NCI-H446 (cell line): ENCODE measurements around the gene BABAM2.

Experiments
- DNase-seq, 2 experiments: peaks; one replicate each; lab custom pipeline; 2025; lab: John Stamatoyannopoulos, UW

BABAM2 gene

DNA sequence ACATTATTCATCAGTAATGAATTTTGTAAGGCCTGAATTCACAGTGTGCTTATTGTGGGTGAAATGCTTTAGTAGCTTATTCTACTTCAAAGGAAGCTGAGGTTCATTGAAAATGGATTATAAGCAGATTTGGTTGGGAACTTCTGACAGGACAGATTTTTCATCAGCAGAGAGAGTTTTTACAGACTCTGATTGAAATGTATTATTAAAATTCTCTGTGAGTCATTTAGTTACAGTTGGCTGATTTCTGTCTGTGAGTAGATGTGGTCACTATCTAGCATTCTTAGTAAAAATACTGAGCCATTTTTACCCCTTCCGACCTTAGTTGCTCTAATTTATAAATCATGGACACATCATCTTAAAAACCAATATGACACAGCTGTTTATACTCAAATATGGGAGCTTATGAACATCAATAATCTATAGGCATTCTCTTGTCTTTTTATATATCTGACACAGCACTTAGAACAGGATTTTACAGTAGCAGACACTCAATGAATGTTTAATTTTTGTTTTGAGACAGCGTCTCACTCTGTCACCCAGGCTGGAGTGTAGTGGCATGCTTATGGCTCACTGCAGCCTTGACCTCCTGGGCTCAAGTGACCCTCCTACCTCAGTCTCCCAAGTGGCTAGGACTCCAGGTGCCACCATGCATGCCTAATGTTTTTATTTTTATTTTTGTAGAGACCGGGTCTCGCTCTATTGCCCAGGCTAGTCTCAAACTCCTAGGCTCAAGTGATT is 239.6 kb downstream of the BABAM2 start:
- no peak for DNase-seq

DNA sequence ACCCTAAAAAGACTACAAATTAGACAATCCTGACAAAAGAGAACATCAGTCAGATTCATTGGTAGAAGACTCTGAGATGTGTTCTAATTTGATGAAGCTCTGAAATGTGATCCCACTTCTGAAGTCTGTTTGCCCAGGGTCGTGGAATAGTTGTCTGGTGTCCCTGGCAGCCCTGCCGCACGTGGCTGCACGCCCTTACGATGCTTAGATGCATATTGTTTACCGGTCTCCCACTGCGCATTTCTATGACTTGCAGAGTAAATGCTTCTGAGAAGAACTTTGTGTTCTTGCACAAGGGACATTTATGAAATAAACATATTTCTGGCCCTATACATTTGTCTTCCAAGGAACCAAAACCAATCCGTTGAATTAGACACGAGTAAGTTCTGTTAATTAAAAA is 243.2 kb downstream of the BABAM2 start:
- no peak for DNase-seq

GRCh38 chr2:28134262-28134812 is 243.8 kb downstream of the BABAM2 start:
- DNase-seq, result peak in 1 of 2 experiments; percentile 37

DNA sequence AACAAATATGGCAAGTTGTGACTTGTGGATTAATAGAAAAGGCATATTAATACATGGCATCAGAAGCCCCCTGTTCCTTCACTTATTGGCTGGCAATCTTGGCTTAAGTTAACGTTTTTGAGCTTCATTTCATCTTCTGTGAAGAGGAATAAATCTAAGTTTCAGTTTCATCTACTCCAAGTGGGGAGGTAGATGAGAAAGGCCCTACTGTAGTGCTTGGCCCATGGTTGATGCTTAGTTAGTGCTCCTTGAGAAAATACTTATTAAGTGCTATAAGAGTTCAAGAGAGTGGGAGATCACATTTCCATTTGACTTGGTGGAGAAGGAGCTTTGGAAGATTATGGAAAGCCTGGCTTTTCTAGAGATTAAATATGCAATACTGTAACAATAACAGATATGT is 244.3 kb downstream of the BABAM2 start:
- peak in 1 of 2 experiments; percentile 21 for DNase-seq

- no peak for DNase-seq
Measured at GRCh38 chr2:28135324-28135723, 244.8 kb downstream of the BABAM2 start.

- DNase-seq, result no peak
Measured at GRCh38 chr2:28135799-28136198, 245.3 kb downstream of the BABAM2 start.

DNA sequence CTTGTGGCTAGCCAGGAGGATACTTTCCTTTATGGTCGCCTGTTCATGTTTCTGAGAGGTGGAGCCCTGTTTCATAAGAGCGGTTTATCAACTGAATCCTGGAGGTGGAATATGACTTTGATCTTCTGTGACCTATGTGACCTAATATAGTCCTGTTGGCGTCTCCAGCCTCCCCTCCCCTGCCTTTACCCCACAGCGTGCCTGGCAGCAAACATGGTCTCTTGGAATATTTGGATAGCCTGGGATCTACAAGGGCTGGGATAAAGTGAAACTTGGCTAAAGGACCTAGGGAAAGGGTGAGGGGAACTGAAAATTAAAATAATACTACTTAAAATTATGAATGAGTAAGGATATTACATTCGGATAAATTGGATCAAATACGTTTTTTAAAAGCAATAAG is 246.0 kb downstream of the BABAM2 start:
- DNase-seq, result no peak

- DNase-seq, result peak; percentile 45 to 81
Measured at GRCh38 chr2:28137221-28137620, 246.7 kb downstream of the BABAM2 start.

DNA sequence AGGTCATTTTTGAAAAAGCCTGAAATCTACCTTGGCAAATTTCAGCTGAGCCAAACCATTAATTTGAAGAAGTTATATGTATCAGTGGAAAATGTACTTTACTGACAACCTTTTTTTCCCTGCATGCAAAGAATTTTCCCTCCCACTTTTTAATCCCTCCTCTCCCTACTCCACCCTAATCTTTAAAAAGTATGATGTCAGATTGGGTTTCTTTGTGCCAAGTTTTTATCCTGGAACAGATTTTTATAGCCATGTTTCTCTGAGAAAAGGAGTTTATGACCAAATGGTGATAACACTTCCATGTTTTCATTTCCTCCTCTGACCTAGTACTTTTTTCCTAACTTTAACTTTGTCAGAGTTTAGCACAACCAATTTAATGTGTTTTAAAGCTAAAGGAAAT is 251.9 kb downstream of the BABAM2 start:
- no peak for DNase-seq

GRCh38 chr2:28148000-28148399 is 257.5 kb downstream of the BABAM2 start:
- no peak for DNase-seq

- DNase-seq, result no peak
Measured at GRCh38 chr2:28148566-28148965, 258.0 kb downstream of the BABAM2 start.

GRCh38 chr2:28150236-28150915 is 259.8 kb downstream of the BABAM2 start:
- DNase-seq, result peak in 1 of 2 experiments; percentile 25

GRCh38 chr2:28150994-28151393 is 260.5 kb downstream of the BABAM2 start:
- no peak for DNase-seq

DNA sequence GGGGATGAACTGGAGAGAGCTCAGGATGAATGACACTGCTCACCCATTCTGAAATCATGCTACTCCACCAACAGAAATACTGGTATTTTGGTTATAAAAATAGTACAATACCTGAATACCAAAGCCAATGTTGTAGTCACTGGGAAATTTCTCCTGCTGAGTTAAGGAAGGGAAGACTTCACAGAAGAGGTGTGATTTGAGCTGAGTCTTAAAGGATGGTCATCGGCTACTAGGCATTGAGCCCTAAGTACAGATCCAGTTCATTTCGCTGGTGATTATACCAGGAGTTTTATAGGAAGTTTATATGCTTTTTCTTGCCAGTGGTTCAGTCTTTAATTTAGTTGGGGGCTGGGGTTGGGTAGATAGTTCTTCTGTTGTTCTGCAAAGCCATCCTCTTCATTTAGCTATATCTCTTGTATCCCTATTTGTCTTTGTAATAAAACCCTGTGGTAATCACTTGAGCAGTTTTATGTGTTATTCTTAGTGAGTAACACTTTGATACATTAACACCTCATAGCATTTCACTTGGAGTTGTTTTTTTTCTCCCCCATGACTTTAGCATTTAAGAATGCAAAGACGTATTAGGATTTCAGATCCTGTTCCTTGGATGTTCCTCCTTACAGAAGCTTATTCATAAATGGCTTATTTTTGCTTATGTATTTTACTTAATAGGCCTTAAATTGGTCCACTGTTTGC is 262.2 kb downstream of the BABAM2 start:
- DNase-seq, result no peak

DNA sequence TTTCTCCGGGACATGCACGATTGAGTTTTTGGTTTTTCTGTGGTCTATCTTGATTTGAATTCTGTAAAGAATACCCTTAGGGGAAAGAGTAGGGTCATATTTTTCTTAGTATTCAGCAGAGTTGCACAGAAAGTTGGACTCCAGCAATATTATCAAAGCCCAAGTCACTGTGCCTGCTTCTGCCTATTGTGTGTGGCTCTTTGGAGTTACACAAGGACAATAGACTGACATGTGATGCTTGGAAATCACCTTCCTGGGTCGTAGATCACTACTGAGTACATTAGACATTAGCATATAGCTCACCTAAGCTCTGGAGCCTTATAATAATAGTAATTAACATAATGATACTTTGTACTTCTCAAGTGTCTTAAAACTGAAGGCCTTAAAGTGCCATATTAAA is 263.3 kb downstream of the BABAM2 start:
- no peak for DNase-seq

- no peak for DNase-seq
Measured at GRCh38 chr2:28155086-28155485, 264.6 kb downstream of the BABAM2 start.

DNA sequence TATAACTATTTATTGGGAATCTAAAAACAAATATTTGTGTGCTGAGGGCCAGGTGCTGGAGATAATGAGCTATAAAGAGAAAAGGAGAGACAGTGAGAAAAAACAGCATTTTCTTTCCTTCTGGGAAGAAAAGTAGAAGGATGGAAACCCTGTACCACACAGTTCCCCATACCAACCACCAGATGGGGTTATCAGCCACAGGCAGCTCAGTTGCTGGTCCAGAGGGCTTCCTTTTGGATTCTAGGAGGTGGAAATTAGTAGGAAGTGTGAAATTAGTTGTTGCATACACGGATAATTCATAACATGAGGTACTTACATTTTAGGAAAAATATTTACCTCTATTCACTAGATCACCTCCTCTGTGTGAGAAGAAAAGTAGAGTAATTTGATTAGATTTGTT is 265.1 kb downstream of the BABAM2 start:
- no peak for DNase-seq

GRCh38 chr2:28158791-28159190 is 268.3 kb downstream of the BABAM2 start:
- no peak for DNase-seq

- DNase-seq, result no peak
Measured at GRCh38 chr2:28160986-28161425, 270.5 kb downstream of the BABAM2 start.

GRCh38 chr2:28161466-28161865 is 270.9 kb downstream of the BABAM2 start:
- no peak for DNase-seq

DNA sequence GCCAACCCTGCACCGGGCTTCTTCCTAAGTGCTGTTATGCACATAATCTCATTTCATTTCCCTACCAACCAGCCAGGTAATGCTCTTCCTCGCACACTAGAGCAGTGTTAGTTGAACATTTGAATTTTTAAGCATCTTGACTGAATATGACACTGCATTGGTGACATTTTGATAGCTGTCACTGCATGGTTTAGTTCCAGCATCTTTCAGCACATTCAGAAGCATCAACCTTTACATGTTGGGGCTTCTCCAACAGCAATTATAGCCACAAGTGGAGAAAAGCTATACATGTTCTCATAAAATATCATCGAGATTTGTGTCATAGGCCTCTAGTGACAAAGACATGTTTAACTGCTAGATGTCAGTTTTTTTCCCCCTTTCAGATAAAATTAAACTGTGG is 272.0 kb downstream of the BABAM2 start:
- DNase-seq, result no peak

DNA sequence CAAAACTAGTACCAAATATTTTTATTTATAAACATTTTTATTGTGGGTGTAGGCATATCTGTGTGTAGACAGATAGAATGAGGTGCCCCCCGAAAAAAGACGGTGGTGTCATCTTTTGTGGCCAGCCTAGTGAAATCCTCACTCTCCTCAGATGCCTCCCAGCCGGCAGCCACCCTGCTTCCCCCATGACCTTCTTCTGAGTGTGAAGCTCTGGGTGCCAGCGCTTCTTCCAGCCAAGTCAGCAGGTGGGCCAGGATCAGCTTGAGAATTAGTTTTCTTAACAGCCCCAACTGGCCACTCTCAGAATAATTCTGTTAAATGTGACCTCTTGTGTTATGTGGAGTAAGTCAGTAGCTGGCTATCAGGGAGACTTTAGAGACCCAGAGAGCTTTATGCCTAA is 272.5 kb downstream of the BABAM2 start:
- DNase-seq, result no peak
